SU-DHL-6 (cell line): ENCODE measurements around the gene FURIN.

ENCODE experiments used
- EZH2phosphoT487 ChIP-seq: fragments of 200-600 bp; sonication (generic), shearing (Covaris generic); conservative IDR thresholded peaks from 2 replicates; pipeline ENCODE4 v1.6.1; 2018; ENCODE audit warnings: mild to moderate bottlenecking, antibody characterized with exemption, low read length, moderate library complexity, mixed read lengths
- TF ChIP-seq, protein P1 (sequence below): fragments of 200-600 bp; sonication (generic); IDR thresholded peaks from one replicate; pipeline ENCODE4 v1.5.1; 2017; ENCODE audit warnings: antibody characterized with exemption, mild to moderate bottlenecking, low read length, moderate library complexity; ENCODE audit not compliant: insufficient read depth, poor library complexity, severe bottlenecking

DNA sequence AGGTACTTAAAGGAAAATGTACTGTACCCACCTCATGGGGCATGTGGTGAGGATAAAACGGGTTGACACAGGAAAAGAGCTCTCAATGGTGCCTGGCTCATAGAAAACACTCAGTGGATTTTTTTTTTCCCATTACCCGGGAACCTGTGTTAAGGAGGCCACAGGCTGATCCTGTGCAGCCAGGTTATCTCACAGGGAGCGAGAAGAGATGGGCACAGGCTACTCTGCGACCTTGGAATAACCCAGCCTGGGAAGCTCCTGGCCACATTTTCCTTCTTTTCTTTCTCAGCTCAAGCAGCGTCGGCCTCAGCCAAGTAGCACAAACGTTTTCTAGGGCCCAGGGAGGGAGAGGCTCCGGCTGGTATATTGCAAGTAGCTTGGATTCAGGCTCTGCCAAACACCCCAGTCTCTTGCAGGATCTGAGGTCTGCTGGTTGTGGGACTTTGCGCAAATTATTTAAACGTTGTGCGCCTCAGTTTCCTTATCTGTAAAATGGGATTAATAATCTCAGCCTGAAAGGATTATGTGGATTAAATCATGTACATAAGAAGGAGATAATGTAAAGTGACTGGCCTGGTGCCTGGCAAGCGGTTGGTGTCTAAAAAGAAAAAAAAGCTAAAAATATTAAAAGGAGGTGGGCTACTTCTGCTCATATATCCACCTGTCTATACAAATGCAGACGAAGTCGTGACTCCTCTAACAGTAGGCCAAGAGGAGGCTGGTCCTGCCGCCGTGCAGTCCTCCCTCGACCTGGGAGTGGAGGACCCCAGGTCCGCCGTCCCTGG, 2.2 kb downstream of the FURIN start:
- TF ChIP-seq EZH2phosphoT487 = no peak
- TF ChIP-seq, protein P1, sequence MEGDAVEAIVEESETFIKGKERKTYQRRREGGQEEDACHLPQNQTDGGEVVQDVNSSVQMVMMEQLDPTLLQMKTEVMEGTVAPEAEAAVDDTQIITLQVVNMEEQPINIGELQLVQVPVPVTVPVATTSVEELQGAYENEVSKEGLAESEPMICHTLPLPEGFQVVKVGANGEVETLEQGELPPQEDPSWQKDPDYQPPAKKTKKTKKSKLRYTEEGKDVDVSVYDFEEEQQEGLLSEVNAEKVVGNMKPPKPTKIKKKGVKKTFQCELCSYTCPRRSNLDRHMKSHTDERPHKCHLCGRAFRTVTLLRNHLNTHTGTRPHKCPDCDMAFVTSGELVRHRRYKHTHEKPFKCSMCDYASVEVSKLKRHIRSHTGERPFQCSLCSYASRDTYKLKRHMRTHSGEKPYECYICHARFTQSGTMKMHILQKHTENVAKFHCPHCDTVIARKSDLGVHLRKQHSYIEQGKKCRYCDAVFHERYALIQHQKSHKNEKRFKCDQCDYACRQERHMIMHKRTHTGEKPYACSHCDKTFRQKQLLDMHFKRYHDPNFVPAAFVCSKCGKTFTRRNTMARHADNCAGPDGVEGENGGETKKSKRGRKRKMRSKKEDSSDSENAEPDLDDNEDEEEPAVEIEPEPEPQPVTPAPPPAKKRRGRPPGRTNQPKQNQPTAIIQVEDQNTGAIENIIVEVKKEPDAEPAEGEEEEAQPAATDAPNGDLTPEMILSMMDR = no peak
